Caco-2 (cell line): ENCODE results near the gene DGKI. TPM values are rescaled to one million over a fixed set of nuclear protein-coding genes. Genes with fewer than 3 reads are reported as not detected.

Experiments used
- BruUV-seq: library from RNA; stranded (reverse); fragments of 400-500 nt; replicated peaks from 2 replicates; lab custom pipeline; 2021; lab: Mats Ljungman, UMichigan
- CTCF ChIA-PET: fragments of 300-600 bp; sonication (Branson Sonifier 250); formaldehyde crosslinking; loops from one replicate; lab custom pipeline; 2022; ENCODE audit warnings: antibody characterized with exemption; lab: Charles Lee
- POLR2A ChIA-PET: fragments of 300-600 bp; sonication (Branson Sonifier 250); formaldehyde crosslinking; loops from one replicate; lab custom pipeline; 2022; ENCODE audit warnings: antibody characterized with exemption; lab: Charles Lee
- DNase-seq, 2 experiments: peaks; one replicate each; pipeline versions ENCODE4 v3.0.0 to v3.0.0-alpha.2; 2020 to 2022
- H3K27me3 ChIP-seq: replicated peaks from 2 replicates; pipeline ENCODE4 v1.6.0; 2011; ENCODE audit warnings: low read length; ENCODE audit not compliant: control insufficient read depth, insufficient read depth
- H3K36me3 ChIP-seq: 2 replicates; pipeline ENCODE4 v1.5.1; 2011; ENCODE audit warnings: low read length; ENCODE audit not compliant: control insufficient read depth, insufficient read depth
- H3K4me1 ChIP-seq: fragments of 250-450 bp; sonication (Bioruptor Pico); 2 replicates; pipeline ENCODE4 v1.5.1; 2020; ENCODE audit warnings: mild to moderate bottlenecking
- H3K4me3 ChIP-seq: 2 replicates; pipeline ENCODE4 v1.5.1; 2011; ENCODE audit warnings: low read depth, mild to moderate bottlenecking, control low read depth, low read length
- H3K9me3 ChIP-seq: fragments of 250-450 bp; sonication (Bioruptor Pico); 2 replicates; pipeline ENCODE4 v1.5.1; 2020; ENCODE audit warnings: mild to moderate bottlenecking, moderate library complexity
- H3K27ac Mint-ChIP-seq: one replicate; pipeline ENCODE4 v1.8.0; 2022; ENCODE audit warnings: mixed read lengths; ENCODE audit not compliant: unreplicated experiment
- H3K27me3 Mint-ChIP-seq: one replicate; pipeline ENCODE4 v1.8.0; 2022; ENCODE audit warnings: mixed read lengths; ENCODE audit not compliant: insufficient read depth, unreplicated experiment
- H3K36me3 Mint-ChIP-seq: one replicate; pipeline ENCODE4 v1.8.0; 2022; ENCODE audit warnings: mild to moderate bottlenecking, mixed read lengths; ENCODE audit not compliant: insufficient read depth, unreplicated experiment
- H3K4me1 Mint-ChIP-seq: one replicate; pipeline ENCODE4 v1.8.0; 2022; ENCODE audit warnings: low read depth, mixed read lengths; ENCODE audit not compliant: unreplicated experiment
- H3K4me3 Mint-ChIP-seq: one replicate; pipeline ENCODE4 v1.8.0; 2022; ENCODE audit warnings: mild to moderate bottlenecking, moderate library complexity, mixed read lengths; ENCODE audit not compliant: unreplicated experiment
- H3K9me3 Mint-ChIP-seq: one replicate; pipeline ENCODE4 v1.8.0; 2022; ENCODE audit warnings: mixed read lengths; ENCODE audit not compliant: unreplicated experiment
- CTCF ChIP-seq, 2 experiments: fragments of 200-600 bp in 1 of 2; IDR thresholded peaks; 1 replicate in 1 of 2; 2 replicates in 1 of 2; pipeline versions ENCODE4 v1.5.1 to v1.8.0; 2011 to 2022; ENCODE audit warnings: antibody characterized with exemption in 1 of 2, control low read depth in 1 of 2, inconsistent platforms in 1 of 2, low read depth in 1 of 2, low read length in 1 of 2, mild to moderate bottlenecking in 1 of 2, moderate library complexity in 1 of 2; ENCODE audit not compliant: insufficient read depth in 1 of 2, severe bottlenecking in 1 of 2, unreplicated experiment in 1 of 2
- intact Hi-C: fragments of 100-400 bp; cut with micrococcal nuclease; formaldehyde crosslinking; loops from one replicate; pipeline ENCODE4 v1.10.0; 2022; ENCODE audit not compliant: unreplicated experiment
- total RNA-seq: library from RNA; stranded (reverse); gene quantifications from 2 replicates; pipeline ENCODE4 v1.2.3, GENCODE V29; 2022

DGKI gene
- total RNA-seq, 1 experiment from 2014 or later, result 0.84 TPM

GRCh38 chr7:137421366-137421765 lies 425.4 kb downstream of the DGKI start:
- H3K4me1 ChIP-seq, result no peaks in the 10 kb centered on the region
- ChIA-PET CTCF (no interaction called here), POLR2A (no interaction called here)
- Mint-ChIP-seq H3K27ac (no peak overlapping the region), H3K4me3 (no peak overlapping the region), H3K9me3 (peaks cover 11% of the 10 kb centered on the region), H3K27me3 (peaks cover 8% of the 10 kb centered on the region), H3K36me3 (no peaks in the 10 kb centered on the region), H3K4me1 (no peaks in the 10 kb centered on the region)
- no peaks in the 10 kb centered on the region for H3K27me3 ChIP-seq
- intact Hi-C loops, result no loop called here
- DNase-seq, result no peak
- H3K9me3 ChIP-seq, result no peaks in the 10 kb centered on the region
- BruUV-seq, result no TSS peak
- H3K4me3 ChIP-seq, result no peak overlapping the region
- no peak for TF ChIP-seq CTCF (IDR thresholded peaks at IDR 0.05; ENCODE audit: insufficient read depth in 1 of 2, low read depth in 1 of 2, low read length in 1 of 2, severe bottlenecking in 1 of 2, unreplicated experiment in 1 of 2)
- no peaks in the 10 kb centered on the region for H3K36me3 ChIP-seq

GRCh38 chr7:137418841-137419240 lies 427.9 kb downstream of the DGKI start:
- no peak for TF ChIP-seq CTCF (IDR thresholded peaks at IDR 0.05; ENCODE audit: insufficient read depth in 1 of 2, low read depth in 1 of 2, low read length in 1 of 2, severe bottlenecking in 1 of 2, unreplicated experiment in 1 of 2)
- Mint-ChIP-seq H3K36me3 (no peaks in the 10 kb centered on the region), H3K27me3 (peaks cover 5% of the 10 kb centered on the region), H3K27ac (no peak overlapping the region), H3K9me3 (no peaks in the 10 kb centered on the region), H3K4me3 (no peak overlapping the region), H3K4me1 (no peaks in the 10 kb centered on the region)
- Histone ChIP-seq H3K4me3 (no peak overlapping the region), H3K9me3 (no peaks in the 10 kb centered on the region), H3K4me1 (no peaks in the 10 kb centered on the region), H3K36me3 (no peaks in the 10 kb centered on the region), H3K27me3 (no peaks in the 10 kb centered on the region)
- POLR2A ChIA-PET, result no interaction called here
- intact Hi-C loops, result no loop called here
- CTCF ChIA-PET, result no interaction called here
- DNase-seq, result no peak
- BruUV-seq, result no TSS peak

GRCh38 chr7:137417464-137417863 lies 429.3 kb downstream of the DGKI start:
- ChIA-PET CTCF (no interaction called here), POLR2A (no interaction called here)
- Histone ChIP-seq H3K27me3 (no peaks in the 10 kb centered on the region), H3K9me3 (no peaks in the 10 kb centered on the region), H3K4me3 (no peak overlapping the region), H3K4me1 (no peaks in the 10 kb centered on the region), H3K36me3 (no peaks in the 10 kb centered on the region)
- no TSS peak for BruUV-seq
- Mint-ChIP-seq H3K4me1 (no peaks in the 10 kb centered on the region), H3K4me3 (no peak overlapping the region), H3K27me3 (peaks cover 5% of the 10 kb centered on the region), H3K27ac (no peak overlapping the region), H3K36me3 (no peaks in the 10 kb centered on the region), H3K9me3 (no peaks in the 10 kb centered on the region)
- DNase-seq, result no peak
- TF ChIP-seq CTCF (IDR thresholded peaks at IDR 0.05; ENCODE audit: insufficient read depth in 1 of 2, low read depth in 1 of 2, low read length in 1 of 2, severe bottlenecking in 1 of 2, unreplicated experiment in 1 of 2), result no peak
- intact Hi-C loops, result no loop called here
